HEK293 (cell line): ENCODE data around the gene PIK3C2B.

ENCODE experiments used
- CTCF ChIP-seq: fragments of 450-650 bp; formaldehyde crosslinking; IDR thresholded peaks from 2 replicates; pipeline ENCODE4 v1.5.1; 2016; ENCODE audit warnings: missing biosample characterization, missing genetic modification characterization
- REST ChIP-seq: fragments of 450-650 bp; formaldehyde crosslinking; IDR thresholded peaks from 2 replicates; pipeline ENCODE4 v1.5.1; 2016; ENCODE audit warnings: missing biosample characterization, missing genetic modification characterization
- ZBTB44 ChIP-seq: fragments of 450-650 bp; IDR thresholded peaks from 2 replicates; pipeline ENCODE4 v1.5.1; 2018; ENCODE audit warnings: missing biosample characterization, mild to moderate bottlenecking, missing genetic modification characterization
- ZBTB8A ChIP-seq: fragments of 450-650 bp; formaldehyde crosslinking; IDR thresholded peaks from 2 replicates; pipeline ENCODE4 v1.5.1; 2016; ENCODE audit warnings: missing biosample characterization, missing genetic modification characterization
- ZNF133 ChIP-seq: fragments of 450-650 bp; formaldehyde crosslinking; IDR thresholded peaks from 2 replicates; pipeline ENCODE4 v1.5.1; 2016; ENCODE audit warnings: missing biosample characterization, missing genetic modification characterization
- ZNF292 ChIP-seq: fragments of 450-650 bp; formaldehyde crosslinking; IDR thresholded peaks from 2 replicates; pipeline ENCODE4 v1.5.1; 2016; ENCODE audit warnings: low read depth, missing biosample characterization, missing genetic modification characterization, borderline replicate concordance
- ZNF473 ChIP-seq: fragments of 450-650 bp; formaldehyde crosslinking; IDR thresholded peaks from 2 replicates; pipeline ENCODE4 v1.5.1; 2017; ENCODE audit warnings: missing biosample characterization, missing genetic modification characterization
- ZNF76 ChIP-seq: fragments of 450-650 bp; formaldehyde crosslinking; IDR thresholded peaks from 2 replicates; pipeline ENCODE4; 2016; ENCODE audit warnings: low read depth, missing biosample characterization, missing genetic modification characterization, borderline replicate concordance
- ZNF785 ChIP-seq: fragments of 450-650 bp; formaldehyde crosslinking; IDR thresholded peaks from 2 replicates; pipeline ENCODE4 v1.5.1; 2016; ENCODE audit warnings: missing biosample characterization, missing genetic modification characterization

GRCh38 chr1:204476563-204476962 is 18.0 kb downstream of the PIK3C2B start:
- no peak for TF ChIP-seq ZBTB44 (tag by site-specific recombination)
- no peak for TF ChIP-seq CTCF (tag by site-specific recombination)
- no peak for TF ChIP-seq ZNF292
- TF ChIP-seq REST (tag by site-specific recombination), result no peak
- no peak for TF ChIP-seq ZNF785 (tag by site-specific recombination)
- TF ChIP-seq ZBTB8A (tag by site-specific recombination), result no peak
- no peak for TF ChIP-seq ZNF473 (tag by site-specific recombination)
- TF ChIP-seq ZNF133 (tag by site-specific recombination), result no peak
- no peak for TF ChIP-seq ZNF76 (tag by site-specific recombination)
